ENCODE data around the gene KDM3A. TPM values are rescaled to one million over a fixed set of nuclear protein-coding genes. Genes with fewer than 3 reads are reported as not detected.
A peak's percentile ranks its signal among the peaks of the same experiment; 100 is the strongest.

KDM3A gene
- total RNA-seq, 1 donor from 2014 or later = 76.2 TPM

- Histone ChIP-seq H3K79me2 (ENCODE audit: insufficient read depth, low read length) (no peaks in the 10 kb centered on the region), H2AFZ (ENCODE audit: low read depth, low read length) (no peak overlapping the region), H3K27ac (ENCODE audit: low read depth, low read length) (no peak overlapping the region), H3K27me3 (ENCODE audit: insufficient read depth, low read length) (no peaks in the 10 kb centered on the region), H4K20me1 (ENCODE audit: insufficient read depth, low read length) (peaks cover 39% of the 10 kb centered on the region), H3K4me3 (ENCODE audit: insufficient read depth, low read depth, low read length) (no peak overlapping the region), H3K36me3 (ENCODE audit: insufficient read depth, low read length) (peaks cover 38% of the 10 kb centered on the region), H3K9me3 (ENCODE audit: insufficient read depth, low read depth, low read length) (no peaks in the 10 kb centered on the region), H3K4me1 (ENCODE audit: insufficient read depth, low read length) (peaks cover 13% of the 10 kb centered on the region), H3K9ac (ENCODE audit: low read length) (no peak overlapping the region), H3K4me2 (ENCODE audit: low read length) (no peak overlapping the region)
- H3K36me3 Mint-ChIP-seq (ENCODE audit: low read depth, unreplicated experiment) = peaks cover 13% of the 10 kb centered on the region
- TF ChIP-seq CTCF (IDR thresholded peaks at IDR 0.05; ENCODE audit: insufficient read depth, low read depth, low read length) = no peak
- no peak for TF ChIP-seq EZH2 (IDR thresholded peaks at IDR 0.05; ENCODE audit: insufficient read depth, low read length)
- H3K4me3 Mint-ChIP-seq (ENCODE audit: unreplicated experiment) = no peak overlapping the region
- peak; percentile 13 for FAIRE-seq
- DNase-seq (ENCODE audit: low read depth) = no peak
- no peaks in the 10 kb centered on the region for H3K9me3 Mint-ChIP-seq (ENCODE audit: unreplicated experiment)
- H3K4me1 Mint-ChIP-seq (ENCODE audit: low read depth, unreplicated experiment) = peaks cover 11% of the 10 kb centered on the region
- H3K27ac Mint-ChIP-seq (ENCODE audit: unreplicated experiment) = no peak overlapping the region
- no peaks in the 10 kb centered on the region for H3K27me3 Mint-ChIP-seq (ENCODE audit: low read depth, unreplicated experiment)
Measured at GRCh38 chr2:86471637-86472036, 30.5 kb downstream of the KDM3A start.

DNA sequence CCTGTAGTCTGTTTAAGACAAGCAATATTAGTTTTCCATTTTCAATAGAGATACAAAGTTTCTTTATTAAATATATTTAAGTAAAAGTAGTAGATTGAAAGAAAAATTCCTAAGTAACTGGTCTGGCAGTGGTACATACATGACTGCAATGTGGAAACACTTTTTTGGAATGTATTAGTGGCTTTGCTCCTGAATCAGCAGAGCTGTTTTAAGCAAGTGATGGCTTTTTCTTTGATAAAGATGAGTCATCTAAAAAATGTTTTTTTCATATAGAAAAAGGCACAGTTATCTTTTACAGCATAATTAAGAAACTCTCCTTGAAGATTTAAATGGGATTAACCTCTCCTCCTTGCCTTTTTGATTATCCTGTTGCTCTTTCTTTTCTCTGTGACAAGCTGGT is 34.9 kb downstream of the KDM3A start:
- peaks cover 18% of the 10 kb centered on the region for H3K4me1 ChIP-seq (ENCODE audit: insufficient read depth, low read length)
- Mint-ChIP-seq H3K36me3 (ENCODE audit: low read depth, unreplicated experiment) (peaks cover 35% of the 10 kb centered on the region), H3K4me3 (ENCODE audit: unreplicated experiment) (no peak overlapping the region), H3K27ac (ENCODE audit: unreplicated experiment) (no peak overlapping the region), H3K27me3 (ENCODE audit: low read depth, unreplicated experiment) (no peaks in the 10 kb centered on the region), H3K9me3 (ENCODE audit: unreplicated experiment) (no peaks in the 10 kb centered on the region), H3K4me1 (ENCODE audit: low read depth, unreplicated experiment) (peaks cover 30% of the 10 kb centered on the region)
- DNase-seq (ENCODE audit: low read depth) = peak; percentile 80
- H2AFZ ChIP-seq (ENCODE audit: low read depth, low read length) = no peak overlapping the region
- no peak overlapping the region for H3K9ac ChIP-seq (ENCODE audit: low read length)
- no peak overlapping the region for H3K4me2 ChIP-seq (ENCODE audit: low read length)
- no peaks in the 10 kb centered on the region for H3K79me2 ChIP-seq (ENCODE audit: insufficient read depth, low read length)
- peaks cover 46% of the 10 kb centered on the region for H3K36me3 ChIP-seq (ENCODE audit: insufficient read depth, low read length)
- H3K27me3 ChIP-seq (ENCODE audit: insufficient read depth, low read length) = no peaks in the 10 kb centered on the region
- no peak for TF ChIP-seq CTCF (IDR thresholded peaks at IDR 0.05; ENCODE audit: insufficient read depth, low read depth, low read length)
- TF ChIP-seq EZH2 (IDR thresholded peaks at IDR 0.05; ENCODE audit: insufficient read depth, low read length) = no peak
- H3K9me3 ChIP-seq (ENCODE audit: insufficient read depth, low read depth, low read length) = no peaks in the 10 kb centered on the region
- peaks cover 36% of the 10 kb centered on the region for H4K20me1 ChIP-seq (ENCODE audit: insufficient read depth, low read length)
- peak overlapping the region; percentile 31 for H3K27ac ChIP-seq (ENCODE audit: low read depth, low read length)
- no peak for FAIRE-seq
- no peak overlapping the region for H3K4me3 ChIP-seq (ENCODE audit: insufficient read depth, low read depth, low read length)

- H3K9me3 Mint-ChIP-seq (ENCODE audit: unreplicated experiment) = no peaks in the 10 kb centered on the region
- Histone ChIP-seq H3K79me2 (ENCODE audit: insufficient read depth, low read length) (no peaks in the 10 kb centered on the region), H3K36me3 (ENCODE audit: insufficient read depth, low read length) (peaks cover 46% of the 10 kb centered on the region), H3K27me3 (ENCODE audit: insufficient read depth, low read length) (no peaks in the 10 kb centered on the region), H3K27ac (ENCODE audit: low read depth, low read length) (no peak overlapping the region), H3K4me2 (ENCODE audit: low read length) (no peak overlapping the region), H4K20me1 (ENCODE audit: insufficient read depth, low read length) (peaks cover 36% of the 10 kb centered on the region), H3K9ac (ENCODE audit: low read length) (no peak overlapping the region), H2AFZ (ENCODE audit: low read depth, low read length) (no peak overlapping the region), H3K4me3 (ENCODE audit: insufficient read depth, low read depth, low read length) (no peak overlapping the region), H3K9me3 (ENCODE audit: insufficient read depth, low read depth, low read length) (no peaks in the 10 kb centered on the region), H3K4me1 (ENCODE audit: insufficient read depth, low read length) (peaks cover 18% of the 10 kb centered on the region)
- H3K27ac Mint-ChIP-seq (ENCODE audit: unreplicated experiment) = peak overlapping the region; percentile 36
- TF ChIP-seq CTCF (IDR thresholded peaks at IDR 0.05; ENCODE audit: insufficient read depth, low read depth, low read length) = no peak
- TF ChIP-seq EZH2 (IDR thresholded peaks at IDR 0.05; ENCODE audit: insufficient read depth, low read length) = no peak
- peaks cover 32% of the 10 kb centered on the region for H3K4me1 Mint-ChIP-seq (ENCODE audit: low read depth, unreplicated experiment)
- DNase-seq (ENCODE audit: low read depth) (no peak), FAIRE-seq (no peak)
- H3K27me3 Mint-ChIP-seq (ENCODE audit: low read depth, unreplicated experiment) = no peaks in the 10 kb centered on the region
- H3K36me3 Mint-ChIP-seq (ENCODE audit: low read depth, unreplicated experiment) = peaks cover 35% of the 10 kb centered on the region
- H3K4me3 Mint-ChIP-seq (ENCODE audit: unreplicated experiment) = no peak overlapping the region
Measured at GRCh38 chr2:86476918-86477317, 35.7 kb downstream of the KDM3A start.

Measured in astrocyte (in vitro differentiated cells and primary cell).